Colon (tissue), 2 donors: Measurements from ENCODE around the gene KCNJ15.

ENCODE experiments used
- FAIRE-seq: peaks from 2 replicates; lab custom pipeline; 2012; peaks lifted over from hg19 to GRCh38; lab: Jason Lieb, UNC
- donor health status: control.
- donor health status: control.

KCNJ15 gene

GRCh38 chr21:38299671-38300070, 42.9 kb downstream of the KCNJ15 start:
- FAIRE-seq = no peak

GRCh38 chr21:38300141-38300578, 43.4 kb downstream of the KCNJ15 start:
- FAIRE-seq = no peak

- no peak for FAIRE-seq
Observed at GRCh38 chr21:38301321-38302214, 44.8 kb downstream of the KCNJ15 start.

GRCh38 chr21:38303300-38303699, 46.5 kb downstream of the KCNJ15 start:
- no peak for FAIRE-seq

- no peak for FAIRE-seq
Observed at GRCh38 chr21:38306433-38307141, 49.8 kb downstream of the KCNJ15 start.

- no peak for FAIRE-seq
Observed at GRCh38 chr21:38307771-38308531, 51.2 kb downstream of the KCNJ15 start.

- FAIRE-seq = no peak
Observed at GRCh38 chr21:38308532-38309119, 51.8 kb downstream of the KCNJ15 start.

GRCh38 chr21:38310646-38311485, 54.1 kb downstream of the KCNJ15 start:
- FAIRE-seq = no peak

- FAIRE-seq = no peak
Observed at GRCh38 chr21:38311765-38312164, 55.0 kb downstream of the KCNJ15 start.

- no peak for FAIRE-seq
Observed at GRCh38 chr21:38312822-38313221, 56.0 kb downstream of the KCNJ15 start.

- no peak for FAIRE-seq
Observed at GRCh38 chr21:38314558-38314957, 57.8 kb downstream of the KCNJ15 start.

GRCh38 chr21:38315122-38315521, 58.3 kb downstream of the KCNJ15 start:
- no peak for FAIRE-seq

GRCh38 chr21:38319781-38320180, 63.0 kb downstream of the KCNJ15 start:
- FAIRE-seq = no peak

GRCh38 chr21:38321568-38321967, 64.8 kb downstream of the KCNJ15 start:
- no peak for FAIRE-seq

GRCh38 chr21:38322311-38322950, 65.6 kb downstream of the KCNJ15 start:
- FAIRE-seq = no peak

GRCh38 chr21:38323721-38324531, 67.1 kb downstream of the KCNJ15 start:
- FAIRE-seq = no peak

- no peak for FAIRE-seq
Observed at GRCh38 chr21:38325216-38325615, 68.4 kb downstream of the KCNJ15 start.

GRCh38 chr21:38325731-38326420, 69.1 kb downstream of the KCNJ15 start:
- FAIRE-seq = no peak

- no peak for FAIRE-seq
Observed at GRCh38 chr21:38326429-38326828, 69.6 kb downstream of the KCNJ15 start.
